ENCODE data around the gene ANKRD29.

DNA sequence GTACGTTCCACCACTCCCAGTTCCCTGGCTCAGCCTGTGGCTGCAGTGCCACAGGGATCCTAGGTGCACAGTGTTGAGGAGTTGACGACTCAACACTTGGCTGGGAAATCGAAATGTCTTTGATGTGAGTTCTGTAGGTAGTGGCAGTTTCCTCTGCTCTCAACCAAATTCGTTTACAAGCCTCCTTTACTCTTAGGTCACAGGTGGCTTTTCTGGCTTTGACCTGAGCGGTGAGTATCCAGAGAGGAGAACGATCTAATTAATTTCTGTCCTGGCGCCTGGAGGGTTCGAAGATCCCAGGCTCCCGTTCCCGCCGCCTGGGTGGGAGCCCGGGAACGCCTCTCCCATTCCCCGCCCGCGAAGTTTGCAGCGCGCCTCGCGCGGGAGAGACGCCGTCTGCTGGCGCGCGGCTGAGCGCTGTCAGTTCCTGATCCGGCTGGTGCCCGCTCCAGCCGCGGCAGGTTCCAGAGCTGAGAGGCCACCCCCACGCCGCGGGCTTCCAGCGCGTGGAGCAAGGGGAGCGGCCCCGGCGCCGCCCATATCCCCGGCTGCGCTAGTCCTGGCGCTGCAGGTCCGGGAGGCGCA is 26.4 kb upstream of the ANKRD29 start, which contains the start of gene LAMA3:
- TF ChIP-seq, protein P1, sequence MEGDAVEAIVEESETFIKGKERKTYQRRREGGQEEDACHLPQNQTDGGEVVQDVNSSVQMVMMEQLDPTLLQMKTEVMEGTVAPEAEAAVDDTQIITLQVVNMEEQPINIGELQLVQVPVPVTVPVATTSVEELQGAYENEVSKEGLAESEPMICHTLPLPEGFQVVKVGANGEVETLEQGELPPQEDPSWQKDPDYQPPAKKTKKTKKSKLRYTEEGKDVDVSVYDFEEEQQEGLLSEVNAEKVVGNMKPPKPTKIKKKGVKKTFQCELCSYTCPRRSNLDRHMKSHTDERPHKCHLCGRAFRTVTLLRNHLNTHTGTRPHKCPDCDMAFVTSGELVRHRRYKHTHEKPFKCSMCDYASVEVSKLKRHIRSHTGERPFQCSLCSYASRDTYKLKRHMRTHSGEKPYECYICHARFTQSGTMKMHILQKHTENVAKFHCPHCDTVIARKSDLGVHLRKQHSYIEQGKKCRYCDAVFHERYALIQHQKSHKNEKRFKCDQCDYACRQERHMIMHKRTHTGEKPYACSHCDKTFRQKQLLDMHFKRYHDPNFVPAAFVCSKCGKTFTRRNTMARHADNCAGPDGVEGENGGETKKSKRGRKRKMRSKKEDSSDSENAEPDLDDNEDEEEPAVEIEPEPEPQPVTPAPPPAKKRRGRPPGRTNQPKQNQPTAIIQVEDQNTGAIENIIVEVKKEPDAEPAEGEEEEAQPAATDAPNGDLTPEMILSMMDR (IDR thresholded peaks at IDR 0.05), result peak; percentile 27; the same call in 1 of the 2 replicates
- TF ChIP-seq, protein P2, sequence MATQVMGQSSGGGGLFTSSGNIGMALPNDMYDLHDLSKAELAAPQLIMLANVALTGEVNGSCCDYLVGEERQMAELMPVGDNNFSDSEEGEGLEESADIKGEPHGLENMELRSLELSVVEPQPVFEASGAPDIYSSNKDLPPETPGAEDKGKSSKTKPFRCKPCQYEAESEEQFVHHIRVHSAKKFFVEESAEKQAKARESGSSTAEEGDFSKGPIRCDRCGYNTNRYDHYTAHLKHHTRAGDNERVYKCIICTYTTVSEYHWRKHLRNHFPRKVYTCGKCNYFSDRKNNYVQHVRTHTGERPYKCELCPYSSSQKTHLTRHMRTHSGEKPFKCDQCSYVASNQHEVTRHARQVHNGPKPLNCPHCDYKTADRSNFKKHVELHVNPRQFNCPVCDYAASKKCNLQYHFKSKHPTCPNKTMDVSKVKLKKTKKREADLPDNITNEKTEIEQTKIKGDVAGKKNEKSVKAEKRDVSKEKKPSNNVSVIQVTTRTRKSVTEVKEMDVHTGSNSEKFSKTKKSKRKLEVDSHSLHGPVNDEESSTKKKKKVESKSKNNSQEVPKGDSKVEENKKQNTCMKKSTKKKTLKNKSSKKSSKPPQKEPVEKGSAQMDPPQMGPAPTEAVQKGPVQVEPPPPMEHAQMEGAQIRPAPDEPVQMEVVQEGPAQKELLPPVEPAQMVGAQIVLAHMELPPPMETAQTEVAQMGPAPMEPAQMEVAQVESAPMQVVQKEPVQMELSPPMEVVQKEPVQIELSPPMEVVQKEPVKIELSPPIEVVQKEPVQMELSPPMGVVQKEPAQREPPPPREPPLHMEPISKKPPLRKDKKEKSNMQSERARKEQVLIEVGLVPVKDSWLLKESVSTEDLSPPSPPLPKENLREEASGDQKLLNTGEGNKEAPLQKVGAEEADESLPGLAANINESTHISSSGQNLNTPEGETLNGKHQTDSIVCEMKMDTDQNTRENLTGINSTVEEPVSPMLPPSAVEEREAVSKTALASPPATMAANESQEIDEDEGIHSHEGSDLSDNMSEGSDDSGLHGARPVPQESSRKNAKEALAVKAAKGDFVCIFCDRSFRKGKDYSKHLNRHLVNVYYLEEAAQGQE (IDR thresholded peaks at IDR 0.05; ENCODE audit: low read depth, low read length), result 0 out of 2 replicates have a peak, but pooled peaks have one; percentile 11
- TF ChIP-seq TEAD4 (IDR thresholded peaks at IDR 0.05; ENCODE audit: borderline replicate concordance, insufficient read depth), result no peak
- TF ChIP-seq EP300 (IDR thresholded peaks at IDR 0.05; ENCODE audit: borderline replicate concordance in 1 of 2, low read depth in 1 of 2, low read length in 1 of 2), result no peak
- no peak for TF ChIP-seq NFIC (IDR thresholded peaks at IDR 0.05; ENCODE audit: borderline replicate concordance)
- no peak for TF ChIP-seq NRF1 (IDR thresholded peaks at IDR 0.05; ENCODE audit: low read depth, low read length)
- no peak for TF ChIP-seq TCF12 (IDR thresholded peaks at IDR 0.05)
- TF ChIP-seq, protein P3, sequence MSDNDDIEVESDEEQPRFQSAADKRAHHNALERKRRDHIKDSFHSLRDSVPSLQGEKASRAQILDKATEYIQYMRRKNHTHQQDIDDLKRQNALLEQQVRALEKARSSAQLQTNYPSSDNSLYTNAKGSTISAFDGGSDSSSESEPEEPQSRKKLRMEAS (IDR thresholded peaks at IDR 0.05; ENCODE audit: low read depth), result peak; percentile 55; the same call in 1 of the 2 replicates
- TF ChIP-seq SIN3A (IDR thresholded peaks at IDR 0.05; ENCODE audit: borderline replicate concordance, low read depth, low read length), result 0 out of 2 replicates have a peak, but pooled peaks have one; percentile 70

Measured in SK-N-SH (cell line).